Activated naive CD8-positive, alpha-beta T cell treated with anti-CD3 and anti-CD28 coated beads for 36 hours (primary cell): ENCODE results near the gene ZSWIM8. TPM values are rescaled to one million over a fixed set of nuclear protein-coding genes. Genes with fewer than 3 reads are reported as not detected.

Source experiments
- DNase-seq: peaks from one replicate; pipeline ENCODE4 v3.0.0; 2021
- H3K27ac Mint-ChIP-seq: one replicate; pipeline ENCODE4 v1.8.0; 2022; ENCODE audit warnings: mild to moderate bottlenecking, moderate library complexity, mixed read lengths
- H3K27me3 Mint-ChIP-seq: one replicate; pipeline ENCODE4 v1.8.0; 2022; ENCODE audit warnings: mild to moderate bottlenecking, mixed read lengths
- H3K36me3 Mint-ChIP-seq: one replicate; pipeline ENCODE4 v1.8.0; 2021; ENCODE audit warnings: mild to moderate bottlenecking, mixed read lengths
- H3K4me1 Mint-ChIP-seq: one replicate; pipeline ENCODE4 v1.8.0; 2021; ENCODE audit warnings: mixed read lengths
- H3K4me3 Mint-ChIP-seq: one replicate; pipeline ENCODE4 v1.8.0; 2022; ENCODE audit warnings: mild to moderate bottlenecking, moderate library complexity, mixed read lengths
- H3K9me3 Mint-ChIP-seq: one replicate; pipeline ENCODE4 v1.8.0; 2022; ENCODE audit warnings: mixed read lengths
- total RNA-seq, 2 experiments: library from RNA; stranded (reverse); gene quantifications; one replicate each; pipeline ENCODE4 v1.2.3, GENCODE V29; 2021

Gene ZSWIM8
- total RNA-seq, 2 experiments from 2014 or later: 31.0 to 35.5 TPM

GRCh38 chr10:73797324-73798025 is 12.1 kb downstream of the ZSWIM8 start:
- peak overlapping the region; percentile 63 for H3K27ac Mint-ChIP-seq
- H3K36me3 Mint-ChIP-seq: peaks cover 4% of the 10 kb centered on the region
- no peaks in the 10 kb centered on the region for H3K9me3 Mint-ChIP-seq
- no peaks in the 10 kb centered on the region for H3K4me1 Mint-ChIP-seq
- no peaks in the 10 kb centered on the region for H3K27me3 Mint-ChIP-seq
- no peak overlapping the region for H3K4me3 Mint-ChIP-seq
- DNase-seq: no peak

GRCh38 chr10:73798087-73798486 is 12.7 kb downstream of the ZSWIM8 start:
- no peaks in the 10 kb centered on the region for H3K9me3 Mint-ChIP-seq
- DNase-seq: no peak
- no peak overlapping the region for H3K27ac Mint-ChIP-seq
- H3K4me3 Mint-ChIP-seq: no peak overlapping the region
- no peaks in the 10 kb centered on the region for H3K27me3 Mint-ChIP-seq
- peaks cover 10% of the 10 kb centered on the region for H3K36me3 Mint-ChIP-seq
- peaks cover 5% of the 10 kb centered on the region for H3K4me1 Mint-ChIP-seq

GRCh38 chr10:73798927-73799560 is 13.6 kb downstream of the ZSWIM8 start:
- Mint-ChIP-seq H3K27ac (peak overlapping the region; percentile 15), H3K36me3 (peaks cover 17% of the 10 kb centered on the region), H3K4me1 (peaks cover 12% of the 10 kb centered on the region), H3K27me3 (no peaks in the 10 kb centered on the region), H3K9me3 (no peaks in the 10 kb centered on the region), H3K4me3 (no peak overlapping the region)
- DNase-seq: no peak

GRCh38 chr10:73799899-73800559 is 14.6 kb downstream of the ZSWIM8 start:
- H3K27me3 Mint-ChIP-seq: no peaks in the 10 kb centered on the region
- H3K4me1 Mint-ChIP-seq: peaks cover 16% of the 10 kb centered on the region
- no peak overlapping the region for H3K4me3 Mint-ChIP-seq
- DNase-seq: no peak
- H3K9me3 Mint-ChIP-seq: no peaks in the 10 kb centered on the region
- peaks cover 20% of the 10 kb centered on the region for H3K36me3 Mint-ChIP-seq
- no peak overlapping the region for H3K27ac Mint-ChIP-seq

GRCh38 chr10:73800560-73801252 is 15.3 kb downstream of the ZSWIM8 start:
- Mint-ChIP-seq H3K4me3 (no peak overlapping the region), H3K27me3 (no peaks in the 10 kb centered on the region), H3K36me3 (peaks cover 20% of the 10 kb centered on the region), H3K27ac (no peak overlapping the region), H3K9me3 (no peaks in the 10 kb centered on the region), H3K4me1 (peaks cover 17% of the 10 kb centered on the region)
- no peak for DNase-seq

- H3K36me3 Mint-ChIP-seq: peaks cover 20% of the 10 kb centered on the region
- no peak overlapping the region for H3K4me3 Mint-ChIP-seq
- peak overlapping the region; percentile 39 for H3K27ac Mint-ChIP-seq
- H3K27me3 Mint-ChIP-seq: no peaks in the 10 kb centered on the region
- peaks cover 17% of the 10 kb centered on the region for H3K4me1 Mint-ChIP-seq
- DNase-seq: no peak
- no peaks in the 10 kb centered on the region for H3K9me3 Mint-ChIP-seq
Measured at GRCh38 chr10:73801253-73801590, 15.8 kb downstream of the ZSWIM8 start.

GRCh38 chr10:73802276-73802991 is 17.0 kb downstream of the ZSWIM8 start:
- Mint-ChIP-seq H3K9me3 (no peaks in the 10 kb centered on the region), H3K36me3 (peaks cover 30% of the 10 kb centered on the region), H3K27me3 (no peaks in the 10 kb centered on the region), H3K4me1 (peaks cover 26% of the 10 kb centered on the region), H3K4me3 (no peak overlapping the region), H3K27ac (peak overlapping the region; percentile 73)
- no peak for DNase-seq

- peaks cover 39% of the 10 kb centered on the region for H3K4me1 Mint-ChIP-seq
Measured at GRCh38 chr10:73803680-73804286, 18.4 kb downstream of the ZSWIM8 start.

GRCh38 chr10:73806176-73806950 is 21.0 kb downstream of the ZSWIM8 start:
- Mint-ChIP-seq H3K9me3 (no peaks in the 10 kb centered on the region), H3K36me3 (peaks cover 47% of the 10 kb centered on the region), H3K27me3 (no peaks in the 10 kb centered on the region), H3K4me1 (peaks cover 54% of the 10 kb centered on the region), H3K4me3 (peak overlapping the region; percentile 1), H3K27ac (peak overlapping the region; percentile 10)
- no peak for DNase-seq

More at GRCh38 chr10:73803680-73804286, 18.4 kb downstream of the ZSWIM8 start:
- no peak for DNase-seq
- Mint-ChIP-seq H3K27ac (peak overlapping the region; percentile 73), H3K27me3 (no peaks in the 10 kb centered on the region), H3K4me3 (no peak overlapping the region), H3K9me3 (no peaks in the 10 kb centered on the region), H3K36me3 (peaks cover 32% of the 10 kb centered on the region)

- Mint-ChIP-seq H3K27ac (no peak overlapping the region), H3K4me3 (no peak overlapping the region), H3K9me3 (no peaks in the 10 kb centered on the region), H3K27me3 (no peaks in the 10 kb centered on the region), H3K36me3 (peaks cover 44% of the 10 kb centered on the region), H3K4me1 (peaks cover 54% of the 10 kb centered on the region)
- no peak for DNase-seq
Measured at GRCh38 chr10:73807471-73807870, 22.1 kb downstream of the ZSWIM8 start.

GRCh38 chr10:73808021-73808815 is 22.8 kb downstream of the ZSWIM8 start:
- no peak for DNase-seq
- H3K9me3 Mint-ChIP-seq: no peaks in the 10 kb centered on the region
- peaks cover 38% of the 10 kb centered on the region for H3K36me3 Mint-ChIP-seq
- H3K4me1 Mint-ChIP-seq: peaks cover 48% of the 10 kb centered on the region
- no peak overlapping the region for H3K27ac Mint-ChIP-seq
- H3K4me3 Mint-ChIP-seq: peak overlapping the region; percentile 7
- no peaks in the 10 kb centered on the region for H3K27me3 Mint-ChIP-seq

GRCh38 chr10:73809061-73809818 is 23.8 kb downstream of the ZSWIM8 start:
- Mint-ChIP-seq H3K9me3 (no peaks in the 10 kb centered on the region), H3K27ac (peak overlapping the region; percentile 99), H3K4me1 (peaks cover 40% of the 10 kb centered on the region), H3K36me3 (peaks cover 31% of the 10 kb centered on the region), H3K27me3 (no peaks in the 10 kb centered on the region), H3K4me3 (peak overlapping the region; percentile 93)
- no peak for DNase-seq
